DMS153 (cell line): ENCODE data around the gene HNF4A.
"Not testable (repeated sequence)": the region's sequence is repeated elsewhere in the genome, so short reads cannot be mapped to it uniquely, and the experiment has no call there.

Experiments used
- DNase-seq: peaks from one replicate; lab custom pipeline; 2025; lab: John Stamatoyannopoulos, UW

HNF4A gene

DNA sequence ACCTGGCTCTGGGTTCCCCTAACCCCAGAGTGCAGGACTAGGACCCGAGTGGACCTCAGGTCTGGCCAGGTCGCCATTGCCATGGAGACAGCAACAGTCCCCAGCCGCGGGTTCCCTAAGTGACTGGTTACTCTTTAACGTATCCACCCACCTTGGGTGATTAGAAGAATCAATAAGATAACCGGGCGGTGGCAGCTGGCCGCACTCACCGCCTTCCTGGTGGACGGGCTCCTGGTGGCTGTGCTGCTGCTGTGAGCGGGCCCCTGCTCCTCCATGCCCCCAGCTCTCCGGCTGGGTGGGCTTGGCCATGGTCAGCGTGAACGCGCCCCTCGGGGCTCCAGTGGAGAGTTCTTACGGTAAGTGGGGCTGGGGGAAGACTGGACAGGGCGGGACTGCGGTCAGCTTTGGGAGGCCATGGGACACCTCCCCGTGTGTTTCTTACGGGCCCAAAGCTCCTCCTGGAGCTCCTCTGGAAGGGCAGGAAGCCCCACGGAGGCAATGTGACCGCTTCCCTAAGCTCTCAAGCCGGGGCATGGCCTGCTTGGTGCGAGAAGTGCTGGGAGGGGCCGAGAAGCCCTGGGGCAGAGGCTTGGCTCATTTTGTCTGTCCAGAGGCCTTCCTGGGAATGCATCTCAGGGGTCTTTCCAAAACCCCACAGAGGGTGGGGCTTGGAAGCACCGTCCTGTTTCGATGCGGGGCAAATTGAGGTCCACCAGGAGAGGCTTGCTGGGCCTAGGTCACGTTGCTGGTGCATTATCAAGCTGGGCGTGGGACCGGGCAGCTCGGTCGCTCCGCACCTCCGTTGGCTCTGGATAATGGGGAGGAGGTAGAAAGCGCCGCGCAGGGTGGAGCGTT is at the start of gene HNF4A:
Gene HNF4A, plus strand, starts transcription at position 202 of the 855 bp plus-strand sequence. Its CDS starts 106 bp downstream, at position 308.
- DNase-seq: no peak

GRCh38 chr20:44306927-44307326 is 48.6 kb upstream of the HNF4A start:
- DNase-seq: no peak

DNA sequence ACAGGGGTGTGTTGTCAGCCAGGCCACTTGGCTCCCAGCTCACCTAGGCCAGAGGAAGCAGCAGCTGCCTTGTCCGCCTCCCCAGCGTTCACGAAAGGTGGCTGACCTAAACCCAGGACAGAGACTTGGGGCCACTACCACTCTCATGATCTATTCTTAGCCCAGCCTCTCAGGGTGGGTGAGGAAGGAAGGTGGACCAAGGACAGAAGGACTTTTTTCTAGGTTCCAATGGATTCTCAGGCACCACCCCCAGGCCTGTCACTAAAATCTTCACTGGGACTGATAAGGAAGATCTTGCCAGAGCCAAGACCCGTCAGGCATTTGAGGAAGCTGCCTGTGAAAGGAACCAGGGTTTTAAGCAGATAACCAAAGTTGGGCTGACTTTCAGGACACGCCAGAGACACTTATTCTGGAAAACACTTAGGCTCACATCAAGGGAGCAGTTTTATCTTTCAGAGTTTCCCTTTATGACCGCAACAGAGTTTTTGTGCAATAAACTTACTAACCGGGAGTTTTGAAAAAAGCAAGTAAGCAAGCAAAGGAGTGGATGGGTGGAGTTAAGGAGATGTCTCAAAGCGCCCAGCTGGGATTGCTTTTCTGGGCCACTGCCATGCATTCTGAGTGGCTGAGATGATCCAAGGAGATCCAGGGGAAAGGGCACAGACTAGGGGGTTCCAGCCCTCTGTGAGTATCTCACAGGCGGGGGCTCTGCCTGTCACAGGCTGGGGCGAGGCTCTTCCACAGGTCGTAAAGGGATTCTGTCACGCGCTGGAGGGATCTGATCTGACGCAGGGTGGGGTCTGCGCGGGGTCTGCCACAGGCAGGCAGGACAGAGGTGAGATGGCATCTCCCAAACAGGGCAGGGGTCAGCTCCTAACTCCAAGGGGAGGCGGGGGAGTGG is 45.5 kb upstream of the HNF4A start:
- DNase-seq: no peak

- peak; percentile 89 for DNase-seq
Measured at GRCh38 chr20:44310664-44311639, 44.5 kb upstream of the HNF4A start, which contains the start of gene FITM2. FITM2 (minus strand) TSS chr20:44311202; CDS start chr20:44311148, 54 bp downstream.

GRCh38 chr20:44314870-44315269 is 40.6 kb upstream of the HNF4A start:
- DNase-seq: no peak

- no peak for DNase-seq
Measured at GRCh38 chr20:44319839-44320422, 35.6 kb upstream of the HNF4A start.

- no peak for DNase-seq
Measured at GRCh38 chr20:44324343-44324742, 31.2 kb upstream of the HNF4A start.

- no peak for DNase-seq
Measured at GRCh38 chr20:44326391-44327159, 28.9 kb upstream of the HNF4A start.

DNA sequence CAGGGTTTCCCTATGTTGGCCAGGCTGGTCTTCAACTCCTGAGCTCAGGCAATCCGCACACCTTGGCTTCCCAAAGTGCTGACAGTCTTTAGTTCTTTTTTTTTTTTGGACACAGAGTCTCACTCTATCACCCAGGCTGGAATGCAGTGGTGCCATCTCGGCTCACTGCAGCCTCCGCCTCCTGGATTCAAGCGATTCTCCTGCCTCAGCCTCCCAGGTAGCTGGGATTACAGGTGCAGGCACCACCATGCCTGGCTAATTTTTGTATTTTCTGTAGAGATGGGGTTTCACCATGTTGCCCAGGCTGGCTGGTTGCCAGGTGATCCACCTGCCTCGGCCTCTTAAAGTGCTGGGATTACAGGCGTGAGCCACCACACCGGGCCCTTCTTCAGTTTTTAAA is 27.8 kb upstream of the HNF4A start:
- DNase-seq: not testable (repeated sequence)

DNA sequence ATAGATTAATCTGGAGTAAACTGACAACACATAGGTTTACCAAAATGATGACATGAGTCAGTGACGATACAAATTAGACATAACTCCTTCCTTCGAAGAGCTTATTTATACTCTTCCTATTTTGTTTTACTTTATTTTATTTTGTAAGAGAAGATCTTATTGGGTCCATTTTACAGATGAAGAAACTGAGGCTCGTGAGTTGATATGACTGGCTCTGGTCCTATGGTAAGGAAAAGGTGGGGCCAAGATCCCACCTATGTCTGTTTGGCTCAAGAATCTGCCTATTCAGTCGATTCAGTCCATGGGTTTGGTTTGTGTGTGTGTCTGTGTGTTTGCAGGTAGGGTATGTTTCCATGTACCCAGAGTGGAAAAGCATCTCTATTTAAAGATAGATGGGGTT is 27.1 kb upstream of the HNF4A start:
- DNase-seq: no peak

GRCh38 chr20:44331201-44331600 is 24.3 kb upstream of the HNF4A start:
- no peak for DNase-seq

- no peak for DNase-seq
Measured at GRCh38 chr20:44334306-44334705, 21.2 kb upstream of the HNF4A start.

- DNase-seq: no peak
Measured at GRCh38 chr20:44334709-44335108, 20.8 kb upstream of the HNF4A start.

DNA sequence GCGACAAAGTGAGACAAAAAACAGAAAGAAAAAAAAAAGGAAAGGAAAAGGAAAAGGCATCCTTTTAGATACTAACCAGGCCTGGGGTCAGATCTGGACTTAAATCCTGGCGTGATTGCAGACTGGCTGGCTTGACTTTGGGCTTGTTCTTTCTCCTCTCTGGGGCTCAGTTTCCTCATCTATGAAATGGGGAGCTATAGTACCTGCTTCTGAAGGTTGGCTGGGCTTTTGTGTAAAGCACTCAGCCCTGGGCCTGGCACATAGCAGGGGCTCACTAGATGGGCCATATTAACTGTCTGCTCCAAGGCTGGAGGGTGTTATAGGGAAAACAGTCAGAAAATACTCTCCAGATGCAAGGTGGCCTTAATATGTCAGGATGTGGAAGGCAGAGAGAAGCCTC is 19.8 kb upstream of the HNF4A start:
- no peak for DNase-seq

- DNase-seq: no peak
Measured at GRCh38 chr20:44336086-44336485, 19.4 kb upstream of the HNF4A start.

DNA sequence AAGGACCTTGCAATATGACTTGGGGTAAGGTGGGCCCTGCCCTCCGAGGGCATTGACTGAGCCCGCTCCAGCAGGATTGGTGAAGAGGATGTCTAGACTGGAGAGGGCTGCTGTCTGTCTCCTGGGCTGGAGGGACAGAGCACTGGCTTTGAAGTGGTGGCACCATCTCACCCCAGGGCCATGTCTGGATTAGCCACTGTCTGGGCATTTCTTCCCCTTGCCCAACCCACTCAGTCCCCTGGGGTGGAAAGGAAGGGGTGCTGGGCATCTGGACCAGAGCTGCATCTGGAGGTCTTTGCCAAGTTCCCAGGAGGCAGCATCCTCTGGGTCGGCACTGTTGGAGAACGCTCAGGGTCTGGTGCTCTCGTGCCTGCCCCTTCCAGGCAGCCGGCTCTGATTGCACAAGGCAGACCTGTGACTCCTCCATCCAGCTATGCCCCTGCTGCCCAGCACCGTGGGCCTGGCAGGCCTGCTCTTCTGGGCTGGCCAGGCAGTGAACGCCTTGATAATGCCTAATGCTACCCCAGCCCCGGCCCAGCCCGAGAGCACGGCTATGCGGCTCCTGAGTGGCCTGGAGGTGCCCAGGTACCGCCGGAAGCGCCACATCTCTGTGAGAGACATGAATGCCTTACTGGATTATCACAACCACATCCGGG is 18.6 kb upstream of the HNF4A start, which contains the start of gene R3HDML:
Gene R3HDML, plus strand, starts transcription at position 319 of the 656 bp plus-strand sequence. Its CDS starts 115 bp downstream, at position 434.
- DNase-seq: no peak

DNA sequence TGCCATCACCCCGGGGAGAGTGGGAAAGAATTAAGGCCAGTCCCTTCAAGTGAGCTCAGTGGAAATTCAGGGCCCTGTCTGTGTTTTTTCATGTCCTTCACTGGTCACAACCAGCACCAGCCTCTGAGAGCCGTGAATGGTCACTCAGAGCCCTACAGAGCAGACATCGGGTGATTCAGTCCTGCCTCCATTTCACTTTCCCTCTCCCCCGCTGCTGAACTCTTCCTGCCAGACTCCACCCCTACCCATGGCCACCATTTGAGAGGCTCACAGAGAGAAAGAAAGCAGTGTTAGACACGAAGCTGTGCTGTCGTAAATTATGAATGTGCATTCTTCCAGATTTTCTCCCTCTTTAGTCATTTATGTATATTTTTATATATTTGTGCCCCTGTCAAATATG is 13.3 kb upstream of the HNF4A start:
- DNase-seq: no peak

DNA sequence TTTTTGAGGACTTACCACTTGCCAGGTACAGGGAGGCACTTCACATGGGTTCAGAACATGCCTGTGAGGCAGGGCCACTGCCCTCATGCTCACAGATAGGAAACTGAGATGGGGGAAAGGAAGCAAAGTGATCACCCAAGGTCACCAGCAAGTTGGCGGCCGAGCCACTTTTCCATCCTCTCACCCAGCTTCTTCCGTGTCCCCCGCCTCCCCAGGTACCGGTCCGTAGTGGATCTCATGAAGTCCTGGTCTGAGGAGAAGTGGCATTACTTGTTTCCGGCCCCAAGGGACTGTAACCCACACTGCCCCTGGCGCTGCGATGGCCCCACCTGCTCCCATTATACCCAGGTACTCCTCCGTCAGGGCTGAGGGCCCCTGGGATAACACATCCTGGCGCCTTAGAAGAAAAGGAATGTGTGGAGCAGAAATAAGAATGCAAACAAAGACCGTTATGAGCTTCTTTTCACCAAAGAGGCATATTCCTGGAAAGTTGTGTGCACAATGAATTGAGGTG is 12.3 kb upstream of the HNF4A start:
- DNase-seq: no peak

- DNase-seq: no peak
Measured at GRCh38 chr20:44344723-44345122, 10.8 kb upstream of the HNF4A start.

DNA sequence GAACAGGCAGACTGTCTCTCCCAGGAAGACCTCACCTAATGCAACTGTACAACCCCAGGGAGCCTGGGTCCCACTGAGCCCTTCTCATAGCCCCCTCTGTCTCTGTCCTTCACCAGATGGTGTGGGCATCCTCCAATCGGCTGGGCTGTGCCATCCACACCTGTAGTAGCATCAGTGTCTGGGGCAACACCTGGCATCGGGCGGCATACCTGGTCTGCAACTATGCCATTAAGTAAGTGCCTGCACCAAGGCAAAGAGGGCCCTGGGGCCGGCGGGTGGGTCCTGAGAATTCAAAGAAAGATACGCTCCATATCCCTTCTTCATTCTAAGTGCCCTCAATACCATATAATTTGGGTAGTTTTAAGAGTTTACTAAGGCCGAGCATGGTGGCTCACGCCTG is 10.4 kb upstream of the HNF4A start:
- no peak for DNase-seq
